Adrenal gland (tissue), 12 donors: ENCODE results near the gene FNDC11. TPM values are rescaled to one million over a fixed set of nuclear protein-coding genes. Genes with fewer than 3 reads are reported as not detected.
"Not testable (repeated sequence)": the region's sequence is repeated elsewhere in the genome, so short reads cannot be mapped to it uniquely, and the experiment has no call there.

Source experiments
- DNase-seq, 7 donors: peaks; one replicate each; pipeline ENCODE4 v3.0.0-alpha.2; 2019 to 2020
- H3K27ac ChIP-seq, 5 donors: fragments of 200-600 bp; sonication (generic) in 4 of 5; 1 replicate in 3 of 5; 2 replicates in 2 of 5; pipeline versions ENCODE4 v1.5.1 to v1.8.0; 2016 to 2020; ENCODE audit warnings: mild to moderate bottlenecking in 1 of 5
- H3K27me3 ChIP-seq: fragments of 200-600 bp; 2 replicates; pipeline ENCODE4 v1.8.0; 2021
- H3K36me3 ChIP-seq, 2 donors: fragments of 200-600 bp; replicated peaks in 1 of 2; 1 replicate in 1 of 2; 2 replicates in 1 of 2; pipeline versions ENCODE4 v1.5.1 to v1.8.0; 2018 to 2022
- H3K4me1 ChIP-seq, 2 donors: fragments of 200-600 bp; replicated peaks in 1 of 2; 1 replicate in 1 of 2; 2 replicates in 1 of 2; pipeline versions ENCODE4 v1.5.1 to v1.8.0; 2018 to 2021
- H3K4me3 ChIP-seq, 4 donors: fragments of 200-600 bp; sonication (generic) in 3 of 4; one replicate each; pipeline ENCODE4 v1.5.1; 2016 to 2018
- H3K9me3 ChIP-seq, 3 donors: fragments of 200-600 bp; sonication (generic) in 1 of 3; replicated peaks in 1 of 3; 1 replicate in 2 of 3; 2 replicates in 1 of 3; pipeline versions ENCODE4 v1.5.1 to v1.8.0; 2016 to 2021
- POLR2A ChIP-seq, 2 donors: fragments of 450-650 bp; IDR thresholded peaks; one replicate each; pipeline ENCODE4 v1.6.1; 2017; ENCODE audit warnings: antibody characterized with exemption in 2 of 2, mild to moderate bottlenecking in 2 of 2, moderate library complexity in 1 of 2
- WGBS, 4 donors: extraction: QIAGEN DNeasy Blood & Tissue Kit in 2 of 4; methylation state at CpG; one replicate each; pipeline versions ENCODE4 v1.1.5 to v1.1.7; 2013 to 2017; 5-methylcytosine and 5-hydroxymethylcytosine counted together
- intact Hi-C, 2 donors: fragments of 100-400 bp; cut with DNase I; formaldehyde crosslinking; loops; one replicate each; pipeline versions ENCODE4 v1.14.1 to v1.15.0; 2022 to 2023
- polyA plus RNA-seq, 3 donors: library from polyadenylated mRNA; stranded (reverse); fragments of 200-250 nt in 2 of 3; fragments of 350-450 nt in 1 of 3; fragmentation: Illumina TruSeq in 1 of 3; extraction: RNeasy Lipid Tissue Mini Kit (QIAGEN cat#74804) in 1 of 3; gene quantifications; one replicate each; pipeline ENCODE4 v1.2.3, GENCODE V29; 2013 to 2014
- total RNA-seq, 9 donors: library from RNA; depleted of rRNA in 4 of 9; stranded (reverse); fragments of >200 nt in 4 of 9; fragments of 120-200 nt in 1 of 9; fragmentation: NEBNext Ultra II Directional in 1 of 9; extraction: Animal tissue kit (Norgen Biotek cat#: 25700) in 1 of 9; gene quantifications; one replicate each; pipeline versions ENCODE4 v1.1.0 to v1.2.4, GENCODE V29; 2013 to 2023
- TF ChIP-seq, protein P1 (sequence below), 6 experiments: fragments of 450-650 bp in 4 of 6; fragments of 200-600 bp in 2 of 6; sonication (generic) in 1 of 6; IDR thresholded peaks; 1 replicate in 5 of 6; 2 replicates in 1 of 6; pipeline versions ENCODE4 v1.5.1 to v1.8.0; 2016 to 2021; ENCODE audit warnings: antibody characterized with exemption in 6 of 6, mild to moderate bottlenecking in 2 of 6, moderate library complexity in 1 of 6
- donor health status: healthy with polysubstance abuse.
- donor health status: Bipolar disorder and iron deficiency.
- donor health status: DM: yes; HTN: yes; CAD: no.
- donor health status: DM: no; HTN: no; CAD: no.
- donor health status: DM: no; HTN: no; CAD: no.
- donor health status: DM: yes; HTN: yes; CAD: no.

Gene FNDC11
- total and polyA plus RNA-seq, 12 donors, result 0.20 to 0.83 (median 0.43) TPM; not detected in 4

GRCh38 chr20:63568986-63569949 lies 15.3 kb downstream of the FNDC11 start:
- intact Hi-C loops, result no loop called here
- TF ChIP-seq, protein P1, sequence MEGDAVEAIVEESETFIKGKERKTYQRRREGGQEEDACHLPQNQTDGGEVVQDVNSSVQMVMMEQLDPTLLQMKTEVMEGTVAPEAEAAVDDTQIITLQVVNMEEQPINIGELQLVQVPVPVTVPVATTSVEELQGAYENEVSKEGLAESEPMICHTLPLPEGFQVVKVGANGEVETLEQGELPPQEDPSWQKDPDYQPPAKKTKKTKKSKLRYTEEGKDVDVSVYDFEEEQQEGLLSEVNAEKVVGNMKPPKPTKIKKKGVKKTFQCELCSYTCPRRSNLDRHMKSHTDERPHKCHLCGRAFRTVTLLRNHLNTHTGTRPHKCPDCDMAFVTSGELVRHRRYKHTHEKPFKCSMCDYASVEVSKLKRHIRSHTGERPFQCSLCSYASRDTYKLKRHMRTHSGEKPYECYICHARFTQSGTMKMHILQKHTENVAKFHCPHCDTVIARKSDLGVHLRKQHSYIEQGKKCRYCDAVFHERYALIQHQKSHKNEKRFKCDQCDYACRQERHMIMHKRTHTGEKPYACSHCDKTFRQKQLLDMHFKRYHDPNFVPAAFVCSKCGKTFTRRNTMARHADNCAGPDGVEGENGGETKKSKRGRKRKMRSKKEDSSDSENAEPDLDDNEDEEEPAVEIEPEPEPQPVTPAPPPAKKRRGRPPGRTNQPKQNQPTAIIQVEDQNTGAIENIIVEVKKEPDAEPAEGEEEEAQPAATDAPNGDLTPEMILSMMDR (IDR thresholded peaks at IDR 0.05), result no peak
- no peak for TF ChIP-seq POLR2A (IDR thresholded peaks at IDR 0.05)
- WGBS, 4 donors, result 85 to 91% (median 91%) methylated on average over 12 to 46 of the region's 46 CpGs
- Histone ChIP-seq H3K4me3 (no peak overlapping the region), H3K9me3 (no peaks in the 10 kb centered on the region), H3K27ac (no peak overlapping the region), H3K27me3 (no peaks in the 10 kb centered on the region), H3K4me1 (peaks cover 5 to 6% of the 10 kb centered on the region in 2 donors), H3K36me3 (peaks cover 0 to 8% of the 10 kb centered on the region in 2 donors)
- DNase-seq, result no peak

GRCh38 chr20:63570281-63571086 lies 16.5 kb downstream of the FNDC11 start:
- DNase-seq, result no peak
- Histone ChIP-seq H3K4me1 (peaks cover 5 to 6% of the 10 kb centered on the region in 2 donors), H3K4me3 (no peak overlapping the region), H3K27me3 (no peaks in the 10 kb centered on the region), H3K27ac (no peak overlapping the region), H3K9me3 (no peaks in the 10 kb centered on the region), H3K36me3 (no peaks in the 10 kb centered on the region)
- WGBS, 4 donors, result 60 to 93% (median 88%) methylated on average over 1 to 28 of the region's 28 CpGs
- TF ChIP-seq POLR2A (IDR thresholded peaks at IDR 0.05), result no peak
- TF ChIP-seq, protein P1 (IDR thresholded peaks at IDR 0.05), result no peak
- intact Hi-C loops, result no loop called here

DNA sequence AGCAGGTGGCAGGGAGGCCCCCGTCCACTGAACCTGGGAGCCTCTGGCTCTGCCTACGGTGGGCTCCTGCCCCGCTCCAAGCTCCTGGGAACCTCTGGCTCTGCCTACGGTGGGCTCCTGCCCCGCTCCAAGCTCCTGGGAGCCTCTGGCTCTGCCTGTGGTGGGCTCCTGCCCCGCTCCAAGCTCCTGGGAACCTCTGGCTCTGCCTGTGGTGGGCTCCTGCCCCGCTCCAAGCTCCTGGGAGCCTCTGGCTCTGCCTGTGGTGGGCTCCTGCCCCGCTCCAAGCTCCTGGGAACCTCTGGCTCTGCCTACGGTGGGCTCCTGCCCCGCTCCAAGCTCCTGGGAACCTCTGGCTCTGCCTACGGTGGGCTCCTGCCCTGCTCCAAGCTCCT lies 17.1 kb downstream of the FNDC11 start:
- DNase-seq, H3K27me3 ChIP-seq, H3K4me1 ChIP-seq, intact Hi-C loops, H3K36me3 ChIP-seq, H3K4me3 ChIP-seq, H3K9me3 ChIP-seq, H3K27ac ChIP-seq: not testable (repeated sequence)
- WGBS, 4 donors, result 57% methylated on average over 4 to 8 of the region's 11 CpGs; no CpG with 5 or more reads in 2 of the 4 donors

- Histone ChIP-seq H3K9me3 (no peaks in the 10 kb centered on the region), H3K4me3 (no peak overlapping the region), H3K36me3 (no peaks in the 10 kb centered on the region), H3K4me1 (peaks cover 5 to 6% of the 10 kb centered on the region in 2 donors), H3K27ac (no peak overlapping the region), H3K27me3 (no peaks in the 10 kb centered on the region)
- 74 to 90% (median 87%) methylated on average over 4 to 48 of the region's 48 CpGs for WGBS, 4 donors
- no peak for DNase-seq
- TF ChIP-seq, protein P1 (IDR thresholded peaks at IDR 0.05), result no peak
- no peak for TF ChIP-seq POLR2A (IDR thresholded peaks at IDR 0.05)
- intact Hi-C loops, result no loop called here
These were observed 18.3 kb downstream of the FNDC11 start for GRCh38 chr20:63572071-63572787.
